ENCODE measurements around the gene ZBTB46.

GRCh38 chr20:63792866-63793265 lies 38.2 kb downstream of the ZBTB46 start:
- TF ChIP-seq CTCF (conservative IDR thresholded peaks at IDR 0.05; ENCODE audit: low read depth, low read length) (no peak), EZH2 (IDR thresholded peaks at IDR 0.05; ENCODE audit: borderline replicate concordance, low read depth, low read length, poor library complexity, severe bottlenecking) (no peak)

Measured in A673 (cell line).